ENCODE results near the gene FAM120B.

Gene FAM120B

DNA sequence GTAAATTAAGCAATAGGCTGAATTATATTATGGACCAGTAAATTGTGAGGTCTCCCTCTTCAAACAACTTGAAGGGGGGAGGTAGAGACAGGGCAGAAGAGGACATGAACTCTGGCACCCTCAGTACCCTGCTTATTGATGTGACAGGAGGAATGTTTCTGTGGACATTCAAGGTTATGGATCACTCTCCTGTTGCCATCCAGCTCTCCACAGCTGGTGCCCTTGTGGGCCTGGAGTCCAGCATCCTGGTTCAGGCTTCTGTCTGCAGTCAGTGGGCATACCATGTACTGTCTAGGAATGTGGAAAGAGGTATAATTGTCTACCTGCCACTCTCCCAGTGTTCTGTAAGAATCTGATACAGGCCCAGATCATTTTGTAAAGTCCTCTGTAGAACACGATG lies 55.6 kb downstream of the FAM120B start:
- DNase-seq = no peak

DNA sequence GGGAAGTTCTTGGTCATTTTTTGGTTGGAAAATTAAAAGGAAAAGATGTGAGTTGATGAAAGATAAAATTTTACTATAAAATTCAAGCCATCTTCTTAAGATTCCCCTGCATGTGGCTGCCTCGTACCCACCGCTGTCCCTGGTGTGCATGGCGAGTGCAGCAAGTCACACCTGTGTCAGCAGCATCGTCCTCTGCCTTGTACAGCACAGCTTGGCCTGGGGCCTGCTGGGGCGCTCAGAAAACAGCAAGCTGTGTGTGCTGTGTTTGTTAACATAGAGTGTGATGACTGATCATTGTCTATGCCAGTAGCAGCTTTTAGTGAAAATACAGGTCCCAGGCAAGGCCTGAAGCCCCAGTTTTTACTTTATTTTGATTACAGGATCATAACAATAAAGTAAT lies 56.7 kb downstream of the FAM120B start:
- no peak for DNase-seq

- DNase-seq = no peak
Observed at GRCh38 chr6:170365121-170365520, 58.6 kb downstream of the FAM120B start.

GRCh38 chr6:170365593-170365992 lies 59.0 kb downstream of the FAM120B start:
- no peak for DNase-seq

DNA sequence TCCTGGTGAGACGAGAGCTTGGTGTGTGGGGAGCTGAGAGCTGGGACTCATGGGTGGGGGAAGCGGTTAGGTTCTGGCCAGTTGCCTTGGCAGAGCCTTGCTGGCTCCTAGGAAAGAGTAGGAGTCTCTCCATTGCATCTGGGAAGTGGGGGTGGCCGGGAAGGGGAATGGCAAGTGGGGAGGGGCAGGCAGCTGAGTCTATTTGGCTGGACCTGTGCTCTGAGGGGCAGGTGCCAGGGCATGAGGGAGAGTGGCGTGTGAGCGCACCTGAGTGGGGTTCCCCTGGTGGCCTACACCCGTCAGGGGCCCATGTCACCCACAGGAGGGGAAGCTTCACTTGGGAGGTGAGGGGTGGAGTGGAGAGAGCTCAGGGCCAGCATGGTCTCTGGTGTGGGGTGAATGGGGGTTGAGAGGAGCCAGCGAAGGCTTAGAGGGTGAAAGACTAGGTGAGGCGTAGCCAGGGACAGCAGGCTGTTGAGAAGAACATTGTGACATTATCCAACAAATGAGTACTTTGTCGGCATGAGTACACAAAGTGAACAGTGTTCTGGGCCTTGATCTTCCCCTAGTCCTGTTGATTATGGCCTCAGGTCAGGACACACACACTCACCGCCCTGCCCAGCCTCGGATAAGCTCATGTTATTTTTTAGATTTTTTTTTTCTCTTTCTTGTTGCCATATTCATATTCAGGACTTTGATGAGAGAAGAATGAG lies 59.8 kb downstream of the FAM120B start:
- DNase-seq = no peak

DNA sequence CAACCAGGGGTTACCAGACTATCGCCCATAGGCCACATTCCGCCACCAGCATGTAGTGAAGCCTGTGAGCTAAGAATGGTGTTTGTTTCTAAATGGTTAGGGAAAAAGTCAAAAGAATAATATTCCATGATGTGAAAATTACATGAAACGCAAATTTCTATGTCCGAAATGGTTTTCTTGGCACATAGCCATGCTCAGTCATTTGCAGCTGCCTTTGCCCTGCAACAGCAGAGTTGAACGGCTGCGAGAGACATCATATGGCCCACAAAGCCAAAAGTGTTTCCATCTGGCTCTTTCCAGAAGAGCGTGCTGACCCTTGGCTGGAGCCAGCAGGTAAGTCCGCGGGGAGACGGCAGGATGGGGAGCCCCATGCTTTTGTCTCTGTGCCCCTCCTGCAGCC lies 60.7 kb downstream of the FAM120B start:
- DNase-seq = no peak

GRCh38 chr6:170368544-170368943 lies 62.0 kb downstream of the FAM120B start:
- DNase-seq = no peak

- DNase-seq = no peak
Observed at GRCh38 chr6:170369403-170369802, 62.8 kb downstream of the FAM120B start.

- DNase-seq = no peak
Observed at GRCh38 chr6:170370416-170370815, 63.9 kb downstream of the FAM120B start.

GRCh38 chr6:170371080-170371479 lies 64.5 kb downstream of the FAM120B start:
- no peak for DNase-seq

GRCh38 chr6:170371588-170371987 lies 65.0 kb downstream of the FAM120B start:
- no peak for DNase-seq

GRCh38 chr6:170372380-170373325 lies 66.1 kb downstream of the FAM120B start:
- DNase-seq = no peak

- DNase-seq = no peak
Observed at GRCh38 chr6:170374571-170375444, 68.2 kb downstream of the FAM120B start.

DNA sequence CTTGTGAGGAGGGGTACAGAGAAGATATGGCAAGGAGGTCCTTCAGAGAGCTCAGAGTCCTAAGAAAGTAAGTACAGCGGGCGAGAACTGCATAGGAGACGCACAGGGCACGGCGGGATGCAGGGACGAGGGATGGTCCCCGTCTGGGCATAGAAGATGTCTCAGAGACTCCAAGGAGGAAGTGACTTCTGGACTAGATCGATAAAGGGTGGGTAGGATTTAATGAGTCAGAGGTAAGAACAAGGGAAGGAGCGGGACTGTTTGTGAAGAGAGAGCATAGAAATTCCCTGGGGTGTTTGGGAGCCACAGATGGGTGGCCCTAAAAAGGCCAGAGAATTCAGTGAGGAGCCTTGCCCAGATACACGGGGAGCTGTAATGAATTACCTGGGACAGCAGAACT lies 69.1 kb downstream of the FAM120B start:
- DNase-seq = no peak

- DNase-seq = no peak
Observed at GRCh38 chr6:170376386-170377043, 70.0 kb downstream of the FAM120B start.

GRCh38 chr6:170378502-170378901 lies 71.9 kb downstream of the FAM120B start:
- peak; percentile 67 for DNase-seq

DNA sequence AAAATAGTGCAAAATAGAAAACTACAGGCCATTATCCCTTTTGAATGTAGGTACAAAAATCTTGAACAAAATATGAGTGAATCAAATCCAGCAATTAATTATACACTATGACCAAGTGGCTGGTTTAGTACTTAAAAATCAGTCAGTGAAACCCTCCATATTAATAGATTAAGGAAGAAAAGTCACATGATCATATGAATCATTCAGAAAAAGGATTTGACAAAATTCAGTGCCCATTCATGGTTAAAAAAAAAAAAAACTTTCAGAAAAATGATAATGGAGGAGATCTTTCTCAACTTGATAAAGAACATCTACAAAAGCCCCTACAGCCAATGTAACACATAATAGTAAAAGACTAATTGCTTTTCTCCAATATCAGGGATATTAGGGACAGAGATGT lies 75.0 kb downstream of the FAM120B start:
- DNase-seq = no peak

- DNase-seq = no peak
Observed at GRCh38 chr6:170383466-170384035, 77.0 kb downstream of the FAM120B start.

- DNase-seq = no peak
Observed at GRCh38 chr6:170385506-170385905, 78.9 kb downstream of the FAM120B start.

GRCh38 chr6:170388113-170388512 lies 81.6 kb downstream of the FAM120B start:
- no peak for DNase-seq

- DNase-seq = no peak
Observed at GRCh38 chr6:170393033-170393432, 86.5 kb downstream of the FAM120B start.

DNA sequence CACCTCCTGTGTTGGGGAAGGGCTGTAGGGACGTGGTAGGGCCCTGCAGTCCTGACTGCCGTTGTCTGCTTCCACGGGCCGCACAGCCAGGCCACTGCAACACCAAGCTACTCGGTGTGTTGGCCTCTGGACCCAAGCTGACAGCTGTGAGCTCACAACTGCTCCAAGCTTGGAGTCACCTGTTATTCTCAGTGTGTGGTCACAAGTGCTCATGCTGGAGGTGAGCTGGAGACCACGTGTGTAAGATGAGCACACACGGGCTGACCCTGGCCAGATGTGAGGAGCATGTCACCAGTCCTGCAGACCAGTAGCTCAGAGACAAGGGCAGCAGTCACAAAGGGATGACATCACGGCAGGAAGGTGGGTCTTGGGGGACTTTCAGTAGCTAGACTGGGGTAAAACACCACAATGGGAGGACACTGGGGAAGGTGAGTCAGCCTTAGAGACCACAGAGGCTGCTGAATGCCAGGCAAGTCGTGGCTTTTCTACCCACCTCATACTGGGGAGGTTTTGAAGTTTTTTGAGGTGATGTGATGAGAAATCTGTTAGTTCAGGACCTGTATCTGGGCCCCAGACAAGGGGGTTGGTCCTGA lies 87.3 kb downstream of the FAM120B start:
- no peak for DNase-seq

Measured in activated CD8-positive, alpha-beta memory T cell treated with anti-CD3 and anti-CD28 coated beads for 24 hours (primary cell).